GM20431 (cell line): ENCODE results near the gene PTMA.

Source experiments
- in situ Hi-C: fragments of 300-500 bp; cut with MseI, MboI; formaldehyde crosslinking; loops from one replicate; pipeline ENCODE4 v1.15.0; 2020; ENCODE audit warnings: low sequenced_read_pairs; ENCODE audit not compliant: unreplicated experiment

The PTMA gene

DNA sequence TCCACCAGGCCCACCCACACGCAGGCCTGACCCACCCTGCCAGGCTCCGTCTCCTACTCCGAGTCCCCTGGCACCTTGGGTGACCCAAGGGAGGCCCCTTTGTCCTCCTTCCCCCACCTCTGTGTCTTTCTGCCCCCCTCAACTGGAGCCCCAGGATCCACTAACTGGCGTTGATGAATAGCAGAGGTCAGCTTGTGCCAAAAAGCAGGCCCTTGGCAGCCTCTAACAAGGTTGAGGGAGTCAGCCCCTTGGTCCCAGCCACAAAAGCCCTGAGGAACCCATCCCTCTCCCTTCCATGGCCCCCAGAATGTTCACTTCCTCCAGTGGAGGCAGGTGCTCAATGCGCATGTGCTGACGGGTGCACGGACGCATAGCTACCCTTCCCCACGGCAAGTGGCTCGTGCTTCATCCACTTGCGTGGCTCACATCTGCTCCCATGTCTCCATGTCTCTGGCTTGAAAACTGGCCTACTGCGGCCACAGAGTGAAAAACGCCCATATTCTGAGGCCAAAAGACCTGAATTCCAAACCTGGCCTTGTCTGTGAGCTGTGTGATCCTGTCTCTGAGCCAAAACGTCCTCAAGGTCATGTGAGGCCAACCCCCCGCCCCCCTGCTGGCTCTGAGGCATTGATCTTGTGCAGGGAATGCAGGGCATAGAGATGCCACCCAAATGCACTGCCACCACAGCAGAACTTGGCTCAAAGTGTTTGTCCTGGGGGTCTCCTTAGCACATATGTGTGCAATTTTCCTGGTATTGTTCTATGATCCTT lies 19.0 kb upstream of the PTMA start:
- in situ Hi-C loops: no loop called here

DNA sequence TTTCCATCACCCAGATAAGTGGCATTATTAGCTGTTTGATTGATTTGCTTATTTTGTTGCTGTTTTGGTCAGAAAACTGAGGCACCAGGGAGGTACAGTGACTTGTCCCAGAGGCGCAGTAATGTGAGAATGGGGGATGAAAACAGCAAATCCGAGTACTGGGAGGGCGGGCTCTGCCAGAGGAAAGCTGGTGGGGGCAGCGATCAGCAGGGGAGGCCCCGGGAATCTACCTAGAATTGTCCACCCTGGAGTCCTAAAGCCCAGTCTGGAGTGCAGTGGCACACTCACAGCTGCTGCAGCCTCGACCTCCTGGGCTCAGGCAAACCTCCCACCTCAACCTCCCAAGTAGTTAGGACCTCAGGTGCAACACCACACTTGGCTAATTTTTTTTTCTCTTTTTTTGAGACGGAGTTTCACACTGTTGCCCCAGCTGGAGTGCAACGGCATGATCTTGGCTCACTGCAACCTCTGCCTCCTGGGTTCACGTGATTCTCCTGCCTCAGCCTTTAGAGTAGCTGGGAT lies 17.0 kb upstream of the PTMA start:
- in situ Hi-C loops: no loop called here

DNA sequence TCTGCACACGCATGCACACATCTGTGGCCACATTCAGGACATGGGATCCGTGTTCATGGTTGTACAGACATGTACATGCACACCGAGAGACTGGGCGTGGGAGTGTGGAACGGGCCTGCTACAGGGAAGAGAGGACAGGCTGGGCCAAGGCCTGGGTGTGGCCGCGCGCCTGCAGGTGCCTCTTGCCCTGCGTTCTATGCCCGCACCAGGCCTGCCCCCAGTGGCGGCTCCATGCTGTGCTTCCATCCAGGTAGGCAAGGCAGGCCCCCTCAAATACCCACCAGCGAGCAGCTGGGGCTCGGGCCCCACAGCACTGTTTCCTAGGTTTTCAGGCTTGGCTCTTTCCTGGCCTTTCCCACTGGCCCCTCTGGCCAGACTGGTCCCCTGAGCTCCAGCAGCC lies 15.5 kb upstream of the PTMA start:
- in situ Hi-C loops: no loop called here

DNA sequence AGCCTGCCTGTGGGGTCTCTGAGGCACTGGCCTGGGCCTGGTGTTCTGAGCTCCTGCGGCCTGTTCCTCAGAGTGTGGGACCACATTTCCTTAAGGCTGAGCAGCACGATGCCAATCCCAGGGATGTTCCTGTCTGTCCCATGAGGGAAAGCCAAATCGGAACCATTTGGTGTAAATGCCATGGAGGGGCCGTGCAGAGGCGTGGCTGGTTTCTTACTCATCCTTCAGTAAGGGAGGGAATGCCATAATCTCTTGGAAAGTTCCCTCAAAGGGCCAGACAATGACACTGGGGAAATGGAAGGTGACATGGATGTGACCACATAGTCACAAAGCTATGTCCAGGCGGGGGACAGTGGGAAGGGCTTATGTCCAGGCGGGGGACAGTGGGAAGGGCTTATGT lies 14.4 kb upstream of the PTMA start:
- in situ Hi-C loops: no loop called here

DNA sequence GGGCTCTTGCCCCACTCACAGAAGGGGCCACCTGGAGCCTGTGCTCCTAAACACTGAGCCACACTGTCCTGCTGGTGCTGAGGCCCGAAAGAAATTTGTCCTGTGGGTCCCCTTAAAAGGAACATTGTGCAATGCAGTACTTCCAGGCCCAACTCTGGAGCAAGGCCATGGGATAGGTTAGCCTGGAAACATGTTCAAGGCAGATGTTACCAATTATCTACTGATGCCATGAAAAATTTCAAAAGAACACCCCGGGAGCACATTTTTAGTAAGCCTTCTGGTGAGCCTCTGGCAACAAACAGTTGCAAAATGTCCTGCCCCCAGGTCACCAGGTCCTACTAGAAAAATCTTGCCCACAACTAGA lies 12.3 kb upstream of the PTMA start:
- in situ Hi-C loops: no loop called here

DNA sequence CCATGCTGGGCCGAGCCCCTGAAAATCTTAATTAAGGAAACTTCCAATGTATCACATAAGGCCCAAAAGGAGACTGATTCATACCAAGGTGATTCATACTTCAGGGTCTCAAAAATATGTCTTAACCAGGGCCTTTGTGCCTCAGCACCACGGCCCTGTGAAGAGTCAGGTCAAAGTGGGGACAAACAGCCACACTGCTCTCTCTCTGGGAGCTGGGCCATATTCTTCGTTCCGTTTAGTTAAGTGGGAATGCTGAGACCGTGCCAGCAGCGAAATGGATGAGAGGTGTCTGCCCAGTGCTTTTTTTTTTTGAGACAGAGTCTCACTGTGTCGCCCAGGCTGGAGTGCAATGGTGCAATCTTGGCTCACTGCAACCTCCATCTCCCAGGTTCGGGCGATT lies 9.3 kb upstream of the PTMA start:
- in situ Hi-C loops: no loop called here

DNA sequence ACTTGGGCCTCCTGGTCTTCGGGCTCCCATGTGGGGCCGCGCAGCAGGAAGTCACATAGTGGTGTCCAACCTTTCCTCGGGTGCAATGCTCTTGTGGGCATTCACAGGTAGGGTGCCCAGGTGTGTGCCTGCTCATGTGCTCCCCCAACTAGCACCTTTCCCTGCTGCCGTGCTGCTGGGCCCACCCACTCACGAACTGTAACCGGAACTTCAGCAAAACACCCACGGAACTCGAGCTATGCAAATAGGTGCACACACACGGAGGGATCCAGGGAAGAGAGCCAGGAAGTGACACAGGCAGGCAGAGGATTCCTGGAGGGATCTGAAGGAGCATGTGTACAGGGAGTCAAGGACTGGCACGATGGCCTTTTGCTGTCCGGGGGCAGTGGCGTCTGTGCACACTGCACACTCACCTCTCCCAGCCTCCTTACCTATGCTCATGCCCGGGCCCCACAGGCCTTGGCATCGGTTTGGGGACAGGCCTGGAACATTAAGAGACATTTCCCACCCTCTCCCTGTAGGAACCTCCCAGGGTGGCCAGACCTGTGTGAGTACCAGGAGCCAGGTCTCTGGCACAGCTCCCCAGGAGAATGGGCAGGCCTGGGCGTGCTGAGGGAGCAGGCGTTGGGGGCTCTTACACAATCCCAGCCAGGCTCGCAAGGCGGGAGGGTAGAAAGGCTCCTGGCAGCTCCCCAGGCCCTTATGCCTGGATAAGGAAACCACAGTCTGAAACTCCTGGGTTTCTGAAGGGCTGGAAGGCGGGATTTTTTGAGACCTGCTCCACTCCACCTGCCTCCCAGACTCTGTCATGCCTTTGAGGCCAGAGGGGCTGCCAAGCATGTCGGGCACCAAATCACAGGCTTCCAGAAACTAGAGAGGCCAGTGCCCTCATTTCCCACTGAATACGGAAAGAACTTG lies 6.6 kb upstream of the PTMA start:
- in situ Hi-C loops: no loop called here

DNA sequence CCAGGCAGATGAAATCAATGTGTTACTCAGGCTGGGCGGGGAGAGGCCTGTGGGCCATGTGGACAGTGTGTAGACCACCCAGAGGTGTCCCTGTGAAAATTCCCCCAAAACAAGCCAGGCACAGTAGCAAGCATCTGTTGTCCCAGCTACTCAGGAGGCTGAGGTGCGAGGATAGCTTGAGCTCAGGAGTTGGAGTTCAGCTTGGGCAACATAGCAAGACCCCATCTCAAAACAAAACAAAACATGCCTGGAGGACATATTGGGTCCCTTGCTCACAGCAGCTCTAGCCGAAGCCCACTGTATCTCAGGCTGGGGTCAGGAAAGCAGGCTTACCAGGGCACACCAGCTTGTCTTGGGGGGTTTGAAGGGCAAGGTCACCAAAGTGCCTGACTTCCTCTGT lies 4.3 kb upstream of the PTMA start:
- in situ Hi-C loops: no loop called here

DNA sequence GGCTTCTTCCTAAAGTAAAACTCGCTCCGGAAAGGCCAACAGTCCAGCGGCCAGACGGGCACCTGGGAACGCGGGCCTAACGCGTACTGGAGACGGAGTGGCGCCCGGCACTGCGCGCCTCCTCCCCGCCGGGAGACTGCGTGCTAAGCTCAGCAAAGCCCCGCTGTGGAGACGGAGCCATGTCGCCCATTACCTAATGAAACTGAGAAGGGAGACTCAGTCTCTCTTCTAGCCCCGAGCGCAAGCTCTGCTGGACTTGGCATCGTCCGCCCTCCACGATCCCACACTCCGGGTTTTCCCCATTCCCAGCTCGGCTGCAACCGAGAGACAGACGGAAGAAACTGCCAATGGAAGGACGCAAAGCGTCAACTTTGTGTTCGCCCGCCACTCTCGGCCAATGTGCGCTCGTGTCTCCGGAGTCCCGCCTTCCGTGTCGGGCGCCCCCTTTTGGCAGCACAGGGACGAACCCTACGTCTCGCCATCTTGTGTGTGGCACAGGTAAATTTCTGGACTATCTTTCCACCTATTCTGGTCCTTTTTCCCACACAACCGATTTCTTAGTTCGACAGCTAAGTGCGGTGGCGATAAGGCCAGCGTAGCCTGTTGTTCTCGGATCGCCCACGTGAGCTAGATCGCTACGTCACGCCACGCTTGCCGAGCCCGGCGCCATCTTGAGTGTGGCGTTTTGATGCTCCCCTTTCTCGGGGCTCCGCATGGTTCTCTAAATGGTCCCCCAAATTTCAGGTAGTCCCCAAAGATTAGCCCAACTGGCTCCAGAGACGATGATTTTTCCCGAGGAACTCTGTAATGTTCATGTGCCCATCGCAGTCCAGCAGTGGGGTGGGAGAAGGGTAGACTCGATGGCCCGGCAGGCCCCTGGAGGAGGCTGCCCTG lies 1.3 kb upstream of the PTMA start:
- in situ Hi-C loops: no loop called here

DNA sequence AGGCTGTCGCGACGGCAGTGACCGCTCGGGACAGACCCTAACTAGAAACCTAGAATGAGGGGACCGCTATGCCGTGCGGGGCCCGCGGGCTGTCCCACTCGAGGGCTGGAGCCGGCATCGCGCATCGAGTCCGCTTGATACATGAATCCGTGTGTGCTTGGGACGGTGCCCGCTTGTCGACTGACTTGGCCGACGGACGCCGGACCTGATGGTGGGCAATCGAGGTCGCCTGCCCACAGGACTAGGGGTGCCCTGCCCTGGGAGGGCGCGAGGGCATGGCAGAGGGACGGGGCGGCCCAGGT lies 749 bp upstream of the PTMA start:
- in situ Hi-C loops: no loop called here

DNA sequence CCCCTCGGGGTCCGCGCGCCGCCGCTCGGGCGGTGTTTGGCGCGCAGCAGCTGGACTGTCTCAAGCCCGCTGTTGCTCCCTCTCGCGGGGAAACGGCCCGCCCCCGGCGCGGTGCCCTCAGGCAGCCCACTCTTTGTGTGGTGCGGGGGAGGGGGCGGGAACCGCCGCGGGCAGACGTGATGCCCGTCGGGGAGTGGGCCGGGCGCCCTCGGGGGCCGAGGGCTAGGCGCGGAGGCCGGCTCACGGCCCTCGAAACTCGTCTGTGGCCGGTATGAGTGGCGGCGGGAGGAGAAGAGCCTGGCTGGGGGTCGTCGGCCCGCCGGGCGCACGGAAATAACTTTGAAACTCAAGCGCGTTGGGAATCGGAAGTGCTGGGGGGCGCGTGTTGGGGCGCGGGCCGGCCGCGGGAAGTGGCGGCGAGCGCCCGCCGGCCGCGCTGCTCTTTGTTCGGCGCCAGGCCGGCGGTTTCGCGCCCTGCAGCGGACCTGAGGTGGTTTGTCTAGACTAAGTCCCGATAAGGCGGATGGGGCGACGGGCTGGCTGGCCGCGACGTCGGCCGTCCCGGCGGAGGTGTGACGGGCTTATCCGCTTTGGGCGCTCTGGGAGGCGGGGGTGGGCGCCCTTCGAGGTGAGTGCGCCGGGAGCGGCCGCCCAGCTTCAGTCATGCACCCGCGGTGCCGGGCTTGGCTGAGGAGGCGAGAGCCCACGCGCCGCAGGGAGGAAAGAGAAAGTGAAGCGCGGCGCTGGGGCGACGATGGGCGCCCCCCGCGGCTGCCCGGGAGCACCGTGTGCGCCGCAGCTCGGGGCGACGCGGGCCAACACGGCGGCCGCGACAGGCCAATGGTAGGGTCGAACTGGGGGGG lies 679 bp downstream of the PTMA start:
- in situ Hi-C loops: no loop called here

DNA sequence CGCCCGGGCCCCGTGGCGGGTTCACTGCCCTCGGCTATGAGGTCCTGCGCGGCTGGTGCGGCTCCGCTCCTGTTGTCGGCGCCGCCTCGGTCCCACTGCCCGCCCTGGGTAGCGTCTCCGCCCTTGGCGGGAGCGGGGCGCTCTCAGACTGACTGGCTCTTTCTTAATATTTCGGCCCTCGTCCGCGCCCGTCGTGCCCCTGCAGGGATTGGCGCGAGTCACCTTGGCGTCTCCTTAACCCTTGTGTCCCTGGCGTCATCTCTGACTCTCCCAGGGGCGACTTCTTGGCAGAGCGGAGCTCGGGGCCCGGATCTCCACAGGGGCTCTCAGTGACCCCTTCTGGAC lies 1.3 kb downstream of the PTMA start:
- in situ Hi-C loops: no loop called here

DNA sequence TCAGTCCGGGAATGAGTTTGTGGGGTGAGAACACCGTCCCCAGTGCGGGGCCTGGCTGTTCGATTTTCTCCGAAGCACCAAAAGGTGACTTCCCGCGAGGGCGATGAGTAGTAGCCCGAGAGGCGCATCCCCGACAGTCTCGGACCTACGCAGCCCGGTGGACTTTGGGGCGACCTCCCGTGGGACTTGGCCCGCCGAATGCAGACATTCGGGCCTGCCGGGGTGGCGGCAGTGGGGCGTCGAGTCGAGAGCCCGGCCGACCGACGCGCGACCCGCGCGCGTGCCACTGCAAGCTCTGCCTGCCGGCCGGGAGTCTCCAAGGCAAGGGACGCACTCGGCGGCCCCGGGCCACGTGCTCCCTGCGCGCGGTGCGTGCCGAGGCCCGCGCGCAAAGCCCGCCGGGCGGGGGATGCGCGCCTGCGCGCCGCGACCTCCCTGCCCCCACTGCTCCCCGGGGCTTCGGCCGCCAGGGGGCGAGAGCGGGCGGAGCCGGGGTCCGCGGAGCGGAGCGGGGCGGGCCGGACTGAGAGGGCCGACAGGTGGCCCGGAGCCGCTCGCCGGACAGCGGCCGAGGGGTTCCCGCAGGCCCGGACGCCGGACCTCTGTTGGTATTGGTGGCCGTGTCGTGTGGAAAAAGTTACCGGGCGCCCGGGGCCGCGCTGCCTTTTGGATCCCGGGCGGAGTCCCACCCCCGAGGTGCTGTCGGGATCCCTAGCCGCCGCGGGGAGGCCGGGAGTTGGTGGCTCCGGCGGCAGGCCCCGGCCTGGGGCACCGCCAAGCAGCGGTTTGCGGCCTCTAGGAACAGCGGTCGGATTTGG lies 1.9 kb downstream of the PTMA start:
- in situ Hi-C loops: loop anchor here (5.0 to 10.0 kb wide), 2 partner anchors 33 to 95 kb away; no protein-coding TSS in a partner anchor

DNA sequence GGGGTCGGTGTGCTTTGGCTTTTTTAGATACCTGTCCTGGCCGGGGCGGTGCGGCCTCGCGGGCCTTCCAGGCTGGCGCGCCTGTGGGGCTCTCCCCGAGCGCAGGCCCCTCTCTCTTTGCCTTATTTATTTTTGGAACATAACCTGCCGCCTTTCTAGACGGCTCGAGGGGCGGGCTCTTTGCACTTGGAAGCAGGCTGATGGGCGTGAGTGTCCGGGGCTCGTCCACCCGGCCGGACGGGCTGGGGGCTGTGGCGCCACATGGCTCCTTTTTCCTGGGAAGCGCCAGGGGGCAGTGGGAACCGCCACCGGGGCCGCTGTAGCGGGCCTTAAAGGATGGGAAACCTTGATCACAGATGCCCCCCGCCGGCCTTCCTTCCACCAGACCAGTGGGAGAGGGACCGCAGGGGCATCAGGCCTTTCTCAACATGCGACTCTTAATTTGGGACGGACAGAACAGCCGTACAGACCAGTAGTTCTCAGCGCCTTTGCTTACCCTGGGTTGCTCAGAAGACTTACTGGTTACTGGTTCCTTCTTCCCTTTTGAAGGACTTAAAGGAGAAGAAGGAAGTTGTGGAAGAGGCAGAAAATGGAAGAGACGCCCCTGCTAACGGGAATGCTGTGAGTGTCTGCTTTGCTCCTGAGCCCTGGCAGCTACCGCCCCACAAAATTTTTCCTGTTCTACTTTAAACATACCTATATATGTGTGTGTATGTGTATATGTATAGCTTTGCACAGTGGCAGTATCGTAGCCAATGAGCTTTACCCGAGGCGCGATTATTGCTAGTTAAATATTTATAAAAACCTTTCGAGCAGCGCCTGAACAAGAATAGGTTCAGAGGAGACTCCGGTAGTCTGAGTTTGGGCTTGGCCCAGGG lies 2.7 kb downstream of the PTMA start:
- in situ Hi-C loops: loop anchor here (5.0 to 10.0 kb wide), 2 partner anchors 34 to 96 kb away; no protein-coding TSS in a partner anchor

DNA sequence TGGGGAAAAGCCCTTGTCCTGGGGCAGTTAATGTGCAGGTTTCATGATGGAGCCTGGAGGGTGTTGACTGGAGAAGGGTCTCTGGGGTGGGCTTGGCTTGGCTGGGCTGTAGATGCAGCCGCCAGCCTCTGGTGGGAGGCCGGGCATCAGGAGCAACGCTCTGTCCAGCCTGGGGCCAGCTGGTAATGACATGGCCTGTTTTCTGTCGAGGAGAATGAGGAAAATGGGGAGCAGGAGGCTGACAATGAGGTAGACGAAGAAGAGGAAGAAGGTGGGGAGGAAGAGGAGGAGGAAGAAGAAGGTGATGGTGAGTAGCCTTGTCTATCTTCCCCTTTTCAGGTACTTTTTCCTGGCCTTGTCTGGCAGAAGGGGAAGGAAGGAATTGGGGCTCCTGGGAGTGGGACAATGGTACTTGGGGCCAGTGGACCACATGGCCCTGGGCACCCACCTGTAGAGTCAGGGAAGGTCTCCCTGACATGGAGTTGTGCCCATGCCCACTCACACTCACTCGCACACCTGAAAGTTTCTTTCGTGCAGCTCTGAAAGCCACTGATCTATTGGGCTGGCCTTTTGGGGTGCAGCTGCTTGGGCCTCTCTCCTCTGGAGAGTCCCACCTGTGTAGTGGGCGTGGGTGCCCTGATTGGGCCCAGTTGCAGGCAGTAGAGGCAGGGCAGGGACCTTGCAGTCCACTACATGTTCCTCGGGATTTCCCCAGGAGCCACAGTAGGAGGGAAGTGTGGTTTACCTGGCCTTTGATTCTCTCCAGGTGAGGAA lies 3.5 kb downstream of the PTMA start:
- in situ Hi-C loops: loop anchor here (5.0 to 10.0 kb wide), 2 partner anchors 35 to 97 kb away; no protein-coding TSS in a partner anchor

DNA sequence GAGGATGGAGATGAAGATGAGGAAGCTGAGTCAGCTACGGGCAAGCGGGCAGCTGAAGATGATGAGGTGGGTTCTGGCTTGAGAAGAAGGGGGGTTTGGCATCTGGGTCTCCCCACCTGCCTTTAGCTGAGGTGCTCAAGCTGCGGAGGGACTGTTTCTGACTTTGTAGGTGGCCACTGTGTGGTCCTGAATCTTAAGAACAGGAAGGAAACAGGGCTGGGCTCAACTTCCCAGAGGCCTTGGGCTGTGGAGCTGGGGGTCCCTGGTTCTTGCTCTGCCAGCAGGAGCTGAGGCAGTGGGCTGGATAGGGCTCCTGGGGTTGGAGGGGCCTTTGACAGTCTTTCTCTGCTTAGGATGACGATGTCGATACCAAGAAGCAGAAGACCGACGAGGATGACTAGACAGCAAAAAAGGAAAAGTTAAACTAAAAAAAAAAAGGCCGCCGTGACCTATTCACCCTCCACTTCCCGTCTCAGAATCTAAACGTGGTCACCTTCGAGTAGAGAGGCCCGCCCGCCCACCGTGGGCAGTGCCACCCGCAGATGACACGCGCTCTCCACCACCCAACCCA lies 4.2 kb downstream of the PTMA start:
- in situ Hi-C loops: loop anchor here (5.0 to 10.0 kb wide), 2 partner anchors 35 to 98 kb away; no protein-coding TSS in a partner anchor

DNA sequence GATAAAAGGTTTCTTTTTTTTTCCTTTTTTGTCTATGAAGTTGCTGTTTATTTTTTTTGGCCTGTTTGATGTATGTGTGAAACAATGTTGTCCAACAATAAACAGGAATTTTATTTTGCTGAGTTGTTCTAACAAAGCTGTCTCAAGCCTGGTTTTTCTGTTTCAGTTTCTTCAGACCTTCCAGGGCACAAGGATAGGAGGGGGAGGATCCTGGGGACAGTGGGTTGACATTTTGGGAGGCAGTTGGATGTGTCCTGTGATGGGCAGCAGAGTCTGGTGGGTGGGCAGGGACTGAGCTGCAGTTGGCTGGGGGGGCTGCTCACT lies 5.0 kb downstream of the PTMA start:
- in situ Hi-C loops: loop anchor here (5.0 to 10.0 kb wide), 2 partner anchors 36 to 99 kb away; no protein-coding TSS in a partner anchor
